ENCODE measurements around the gene SSB.
"Not testable (repeated sequence)": the region's sequence is repeated elsewhere in the genome, so short reads cannot be mapped to it uniquely, and the experiment has no call there.

Gene SSB

GRCh38 chr2:169853041-169853668, 54.5 kb downstream of the SSB start:
- Histone ChIP-seq H3K27ac (ENCODE audit: low read length) (no peak overlapping the region), H3K4me3 (ENCODE audit: low read length) (no peak overlapping the region), H3K9me3 (ENCODE audit: control insufficient read depth, insufficient read depth, low read length) (no peaks in the 10 kb centered on the region), H3K36me3 (ENCODE audit: control insufficient read depth, insufficient read depth, low read length) (no peaks in the 10 kb centered on the region), H3K4me1 (ENCODE audit: control insufficient read depth, insufficient read depth, low read length) (no peaks in the 10 kb centered on the region), H3K27me3 (ENCODE audit: control insufficient read depth, insufficient read depth, low read length) (no peaks in the 10 kb centered on the region)
- WGBS (ENCODE audit: insufficient coverage, insufficient read length): no CpG with 5 or more reads among the region's 4 CpGs
- DNase-seq (ENCODE audit: low read depth, low spot score): no peak

- H3K4me3 ChIP-seq (ENCODE audit: low read length); H3K27me3 ChIP-seq (ENCODE audit: control insufficient read depth, insufficient read depth, low read length); DNase-seq (ENCODE audit: low read depth, low spot score); H3K36me3 ChIP-seq (ENCODE audit: control insufficient read depth, insufficient read depth, low read length); H3K4me1 ChIP-seq (ENCODE audit: control insufficient read depth, insufficient read depth, low read length); H3K27ac ChIP-seq (ENCODE audit: low read length); H3K9me3 ChIP-seq (ENCODE audit: control insufficient read depth, insufficient read depth, low read length): not testable (repeated sequence)
- WGBS (ENCODE audit: insufficient coverage, insufficient read length): no CpG with 5 or more reads among the region's 42 CpGs
These were observed 56.9 kb downstream of the SSB start for GRCh38 chr2:169855281-169856258.

DNA sequence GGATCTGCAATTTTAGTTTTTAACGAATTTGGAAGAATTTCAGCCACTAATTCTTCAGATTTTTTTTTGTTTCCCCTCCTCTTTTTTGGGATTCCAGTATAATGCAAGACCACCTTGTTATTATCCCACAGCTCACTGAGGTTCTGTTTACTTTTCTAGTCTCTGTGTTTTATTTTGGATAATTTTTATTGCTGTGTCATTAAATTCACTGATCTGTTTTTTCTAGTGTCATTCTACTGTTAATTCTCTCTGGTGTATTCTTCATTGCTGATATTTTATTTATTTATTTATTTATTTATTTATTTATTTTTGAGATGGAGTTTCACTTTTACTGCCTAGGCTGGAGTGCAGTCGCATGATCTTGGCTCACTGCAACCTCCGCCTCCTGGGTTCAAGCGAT, 60.8 kb downstream of the SSB start:
- DNase-seq (ENCODE audit: low read depth, low spot score): no peak
- no peak overlapping the region for H3K27ac ChIP-seq (ENCODE audit: low read length)
- no peaks in the 10 kb centered on the region for H3K4me1 ChIP-seq (ENCODE audit: control insufficient read depth, insufficient read depth, low read length)
- no peak overlapping the region for H3K4me3 ChIP-seq (ENCODE audit: low read length)
- WGBS (ENCODE audit: insufficient coverage, insufficient read length): no CpG with 5 or more reads among the region's 4 CpGs
- no peaks in the 10 kb centered on the region for H3K36me3 ChIP-seq (ENCODE audit: control insufficient read depth, insufficient read depth, low read length)
- no peaks in the 10 kb centered on the region for H3K9me3 ChIP-seq (ENCODE audit: control insufficient read depth, insufficient read depth, low read length)
- no peaks in the 10 kb centered on the region for H3K27me3 ChIP-seq (ENCODE audit: control insufficient read depth, insufficient read depth, low read length)

DNA sequence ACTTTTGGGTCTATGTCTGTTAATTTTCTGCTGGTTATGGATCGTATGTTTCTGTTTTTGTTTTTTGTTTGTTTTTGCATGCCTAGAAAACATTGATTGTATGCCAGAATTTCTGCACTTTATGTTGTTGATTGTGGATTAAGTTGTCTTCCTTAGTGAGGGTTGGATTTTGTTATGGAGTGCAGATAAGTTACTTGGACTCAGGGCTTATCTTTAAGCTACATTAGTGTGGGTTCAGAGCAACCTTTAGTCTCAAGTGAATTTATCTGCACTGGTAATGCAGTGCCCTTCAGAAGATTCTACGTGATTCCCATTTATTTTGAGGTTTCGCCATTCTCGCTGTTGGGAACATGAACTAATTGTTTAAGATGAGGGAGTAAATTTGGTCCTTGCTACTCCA, 61.5 kb downstream of the SSB start:
- Histone ChIP-seq H3K4me1 (ENCODE audit: control insufficient read depth, insufficient read depth, low read length) (no peaks in the 10 kb centered on the region), H3K36me3 (ENCODE audit: control insufficient read depth, insufficient read depth, low read length) (no peaks in the 10 kb centered on the region), H3K4me3 (ENCODE audit: low read length) (no peak overlapping the region), H3K27me3 (ENCODE audit: control insufficient read depth, insufficient read depth, low read length) (no peaks in the 10 kb centered on the region), H3K9me3 (ENCODE audit: control insufficient read depth, insufficient read depth, low read length) (no peaks in the 10 kb centered on the region), H3K27ac (ENCODE audit: low read length) (no peak overlapping the region)
- DNase-seq (ENCODE audit: low read depth, low spot score): no peak
- no CpG with 5 or more reads among the region's 4 CpGs for WGBS (ENCODE audit: insufficient coverage, insufficient read length)

Measured in iPS DF 6.9 (cell line).